Common myeloid progenitor, CD34-positive (primary cell): Measurements from ENCODE around the gene SCUBE3.

Experiments
- CTCF ChIA-PET: fragments of 350-600 bp; sonication (Branson Sonifier 250); formaldehyde crosslinking; loops from one replicate; lab custom pipeline; 2021; ENCODE audit warnings: antibody characterized with exemption; lab: Charles Lee
- POLR2A ChIA-PET: fragments of 350-600 bp; sonication (Branson Sonifier 250); formaldehyde crosslinking; loops from one replicate; lab custom pipeline; 2021; ENCODE audit warnings: antibody characterized with exemption; lab: Charles Lee
- DNase-seq, 3 donors: peaks; one replicate each; pipeline versions ENCODE4 v3.0.0 to v3.0.0-alpha.2; 2013
- H3K27ac ChIP-seq, 2 experiments: 1 replicate in 1 of 2; 2 replicates in 1 of 2; pipeline ENCODE4 v1.7.0; 2013; ENCODE audit warnings: inconsistent platforms in 2 of 2, low read length in 2 of 2, mild to moderate bottlenecking in 2 of 2, low read depth in 1 of 2, moderate library complexity in 1 of 2; ENCODE audit not compliant: severe bottlenecking in 2 of 2, insufficient read depth in 1 of 2, poor library complexity in 1 of 2
- H3K27me3 ChIP-seq, 5 experiments: replicated peaks in 2 of 5; 1 replicate in 3 of 5; 2 replicates in 2 of 5; pipeline versions ENCODE4 v1.6.1 to v1.7.0; 2013; ENCODE audit warnings: low read length in 4 of 5, mild to moderate bottlenecking in 2 of 5, moderate library complexity in 2 of 5, inconsistent platforms in 1 of 5; ENCODE audit not compliant: insufficient read depth in 5 of 5, control insufficient read depth in 4 of 5
- H3K36me3 ChIP-seq, 4 experiments: 1 replicate in 2 of 4; 2 replicates in 2 of 4; pipeline versions ENCODE4 v1.6.1 to v1.7.0; 2013; ENCODE audit warnings: low read length in 3 of 4, control low read depth in 1 of 4, mild to moderate bottlenecking in 1 of 4; ENCODE audit not compliant: control insufficient read depth in 4 of 4, insufficient read depth in 4 of 4
- H3K4me1 ChIP-seq, 4 experiments: 1 replicate in 3 of 4; 2 replicates in 1 of 4; pipeline versions ENCODE4 v1.6.1 to v1.7.1; 2013; ENCODE audit warnings: low read length in 3 of 4, mild to moderate bottlenecking in 3 of 4, control low read depth in 1 of 4, inconsistent platforms in 1 of 4, moderate library complexity in 1 of 4; ENCODE audit not compliant: control insufficient read depth in 4 of 4, insufficient read depth in 4 of 4; ENCODE audit errors: control extremely low read depth in 1 of 4
- H3K4me3 ChIP-seq, 7 experiments: 1 replicate in 4 of 7; 2 replicates in 3 of 7; pipeline versions ENCODE4 v1.5.1 to v1.7.0; 2013; ENCODE audit warnings: mild to moderate bottlenecking in 7 of 7, low read length in 6 of 7, moderate library complexity in 6 of 7, inconsistent platforms in 2 of 7, low read depth in 2 of 7, control low read depth in 1 of 7; ENCODE audit not compliant: insufficient read depth in 4 of 7, control insufficient read depth in 1 of 7; ENCODE audit errors: extremely low read depth in 1 of 7
- H3K9me3 ChIP-seq, 5 experiments: 1 replicate in 4 of 5; 2 replicates in 1 of 5; pipeline versions ENCODE4 v1.6.1 to v1.7.1; 2013; ENCODE audit warnings: low read length in 4 of 5, mild to moderate bottlenecking in 2 of 5, inconsistent platforms in 1 of 5, low read depth in 1 of 5, moderate library complexity in 1 of 5; ENCODE audit not compliant: control insufficient read depth in 4 of 5, insufficient read depth in 2 of 5; ENCODE audit errors: control extremely low read depth in 1 of 5
- WGBS: methylation state at CpG from one replicate; pipeline ENCODE4 v1.1.5; 2013; ENCODE audit not compliant: insufficient coverage; 5-methylcytosine and 5-hydroxymethylcytosine counted together

The SCUBE3 gene

DNA sequence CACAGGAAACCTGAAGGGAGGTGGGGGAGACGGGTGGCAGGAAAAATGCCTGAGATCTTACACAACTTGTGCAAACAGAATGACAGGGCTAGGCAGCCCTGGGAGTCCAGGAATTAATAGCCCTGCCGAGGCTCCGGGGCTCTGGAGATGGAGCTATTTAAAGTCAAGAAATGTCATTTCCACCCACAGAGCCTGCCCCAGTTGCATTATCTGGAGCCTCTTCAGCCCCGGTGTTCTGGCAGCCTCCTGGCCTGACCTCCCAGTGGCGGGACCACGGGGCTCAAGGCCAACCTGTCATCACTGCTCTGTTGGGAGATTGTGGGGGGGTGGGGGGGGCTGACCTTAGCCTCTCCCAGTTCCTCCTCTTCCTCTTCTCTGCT is 28.5 kb upstream of the SCUBE3 start:
- no peak overlapping the region for H3K27ac ChIP-seq
- POLR2A ChIA-PET: no interaction called here
- H3K4me3 ChIP-seq: no peak overlapping the region
- DNase-seq: no peak
- peaks cover 0 to 3% (median 0%) of the 10 kb centered on the region in 4 experiments for H3K4me1 ChIP-seq
- no peaks in the 10 kb centered on the region for H3K9me3 ChIP-seq
- no peaks in the 10 kb centered on the region for H3K36me3 ChIP-seq
- WGBS: 50% methylated on average over 3 of the region's 6 CpGs
- CTCF ChIA-PET: interaction anchor here (2.2 kb wide), 1 partner anchor 55 kb away, joined by 5 read pairs; no protein-coding TSS in a partner anchor
- peaks cover 0 to 10% (median 5%) of the 10 kb centered on the region in 5 experiments for H3K27me3 ChIP-seq

DNA sequence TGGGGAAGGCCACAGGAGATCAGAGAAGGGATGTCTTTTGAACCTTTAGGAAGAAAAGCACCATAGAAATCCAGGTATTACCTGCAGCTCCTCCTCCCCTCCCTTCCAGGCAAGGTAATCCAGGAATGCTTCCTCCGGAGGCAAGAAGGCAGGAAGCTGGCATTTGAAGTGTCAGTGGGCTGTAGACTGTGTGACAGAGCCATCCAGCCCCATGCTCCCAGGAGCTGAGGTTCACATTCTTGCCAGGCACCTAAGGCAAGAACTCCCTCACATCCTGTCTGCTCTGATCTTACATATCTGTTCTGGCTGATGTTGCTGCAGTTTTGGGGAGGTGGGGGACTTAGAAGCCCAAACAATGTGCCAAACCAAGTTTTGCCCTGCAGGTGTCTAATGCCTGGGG is 27.8 kb upstream of the SCUBE3 start:
- ChIA-PET CTCF (interaction anchor here (0.5 to 2.2 kb wide), 2 partner anchors 54 to 130 kb away, joined by 3 to 5 read pairs; no protein-coding TSS in a partner anchor), POLR2A (interaction anchor here (0.7 kb wide), 1 partner anchor 14 kb away, joined by 3 read pairs; no protein-coding TSS in a partner anchor)
- no peak overlapping the region for H3K4me3 ChIP-seq
- H3K36me3 ChIP-seq: no peaks in the 10 kb centered on the region
- no CpG with 5 or more reads among the region's 1 CpG for WGBS
- DNase-seq: no peak
- H3K4me1 ChIP-seq: peaks cover 0 to 3% (median 0%) of the 10 kb centered on the region in 4 experiments
- H3K9me3 ChIP-seq: no peaks in the 10 kb centered on the region
- H3K27ac ChIP-seq: no peak overlapping the region
- peaks cover 0 to 10% (median 5%) of the 10 kb centered on the region in 5 experiments for H3K27me3 ChIP-seq

DNA sequence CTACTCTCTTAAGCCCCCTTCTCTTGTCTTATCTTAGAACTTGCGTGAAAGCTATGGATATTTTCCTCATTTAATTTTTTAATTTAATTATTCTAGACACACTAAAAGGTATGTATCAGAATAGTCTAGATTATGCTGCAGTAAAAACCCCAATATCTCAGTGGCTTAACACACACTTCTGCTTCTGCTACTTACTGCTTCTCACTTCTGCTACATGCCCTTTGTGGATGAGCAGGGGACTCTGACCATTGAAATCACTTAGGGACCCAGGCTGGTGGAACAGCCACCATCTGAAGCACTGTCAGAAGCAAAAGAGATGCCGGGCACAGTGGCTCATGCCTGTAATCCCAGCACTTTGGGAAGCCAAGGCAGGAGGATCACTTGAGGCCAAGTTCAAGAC is 27.2 kb upstream of the SCUBE3 start:
- H3K4me3 ChIP-seq: no peak overlapping the region
- no peak overlapping the region for H3K27ac ChIP-seq
- POLR2A ChIA-PET: interaction anchor here (0.7 kb wide), 1 partner anchor 15 kb away, joined by 3 read pairs; no protein-coding TSS in a partner anchor
- H3K9me3 ChIP-seq: no peaks in the 10 kb centered on the region
- no peak for DNase-seq
- WGBS: 100% methylated on average over 1 of the region's 2 CpGs
- H3K27me3 ChIP-seq: peaks cover 0 to 10% (median 5%) of the 10 kb centered on the region in 5 experiments
- CTCF ChIA-PET: interaction anchor here (0.5 to 2.2 kb wide), 3 partner anchors 54 to 129 kb away, joined by 3 to 7 read pairs (median 5); no protein-coding TSS in a partner anchor
- no peaks in the 10 kb centered on the region for H3K36me3 ChIP-seq
- peaks cover 0 to 3% (median 0%) of the 10 kb centered on the region in 4 experiments for H3K4me1 ChIP-seq

DNA sequence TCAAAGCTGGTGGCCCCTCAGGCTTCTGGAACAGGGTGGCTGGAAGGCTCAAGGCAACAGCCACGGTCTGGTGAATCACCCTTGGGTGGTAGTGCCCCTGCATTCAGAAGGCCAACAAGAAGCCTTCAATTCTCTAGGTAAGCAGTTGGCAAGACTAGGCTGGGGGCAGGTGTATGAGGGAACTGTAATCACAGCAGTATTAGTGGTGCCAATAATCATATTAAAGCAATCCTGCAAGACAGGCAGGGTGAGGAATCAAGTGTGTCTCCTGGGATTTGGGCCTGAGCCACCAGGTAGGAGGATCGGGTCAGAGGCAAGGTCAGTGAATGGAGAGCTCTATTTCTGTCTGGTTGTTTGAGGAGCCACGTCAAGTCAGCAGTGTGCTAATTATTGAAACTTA is 24.9 kb upstream of the SCUBE3 start:
- ChIA-PET POLR2A (no interaction called here), CTCF (interaction anchor here (0.9 to 1.4 kb wide), 2 partner anchors 15 to 42 kb away, joined by 3 to 4 read pairs; no protein-coding TSS in a partner anchor)
- H3K4me1 ChIP-seq: peaks cover 0 to 3% (median 0%) of the 10 kb centered on the region in 4 experiments
- WGBS: 100% methylated on average over 1 of the region's 3 CpGs
- H3K27ac ChIP-seq: no peak overlapping the region
- no peaks in the 10 kb centered on the region for H3K9me3 ChIP-seq
- peaks cover 0 to 7% (median 0%) of the 10 kb centered on the region in 5 experiments for H3K27me3 ChIP-seq
- DNase-seq: no peak
- H3K36me3 ChIP-seq: no peaks in the 10 kb centered on the region
- H3K4me3 ChIP-seq: no peak overlapping the region

DNA sequence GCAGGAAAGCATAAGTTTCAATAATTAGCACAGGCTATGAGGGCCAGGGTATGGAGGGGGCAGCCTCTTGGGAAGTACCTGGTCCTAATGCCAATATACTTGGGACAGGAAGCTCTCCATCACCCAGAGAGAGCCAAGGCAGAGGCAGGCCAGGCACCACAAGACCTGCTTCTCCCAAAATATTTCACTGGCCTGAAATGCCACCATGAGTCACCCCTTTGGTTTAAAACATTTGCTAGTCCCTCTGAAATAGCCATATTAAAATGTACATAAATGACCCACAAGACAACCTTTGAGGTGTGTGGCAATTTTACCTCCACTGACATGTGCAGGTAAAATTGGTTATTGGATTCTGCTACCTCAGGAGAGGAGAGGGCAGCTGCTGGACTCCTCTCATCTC is 23.4 kb upstream of the SCUBE3 start:
- POLR2A ChIA-PET: interaction anchor here (0.6 kb wide), 1 partner anchor 15 kb away, joined by 3 read pairs; no protein-coding TSS in a partner anchor

DNA sequence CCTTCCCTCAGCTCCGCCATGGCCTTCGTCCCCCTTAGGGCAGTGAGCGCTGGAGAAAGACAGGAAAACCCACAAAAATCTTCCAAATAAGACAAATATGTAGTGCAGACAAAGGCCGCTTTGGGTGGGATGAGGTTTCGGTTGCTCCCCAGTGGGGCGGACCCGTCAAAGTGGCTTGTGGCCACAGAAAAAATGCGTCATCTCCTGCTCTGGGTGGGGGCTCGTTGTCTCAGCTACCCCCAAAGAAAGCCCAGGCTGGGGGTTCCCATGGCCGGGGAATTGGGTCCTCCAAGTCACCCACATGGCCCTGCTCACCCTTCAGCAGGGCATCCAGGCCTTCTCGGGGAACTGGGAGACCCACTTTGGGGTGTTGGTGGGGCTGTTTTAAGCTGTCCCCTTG is 21.9 kb upstream of the SCUBE3 start:
- Histone ChIP-seq H3K27me3 (peaks cover 0 to 3% (median 0%) of the 10 kb centered on the region in 5 experiments), H3K4me3 (no peak overlapping the region), H3K36me3 (no peaks in the 10 kb centered on the region), H3K4me1 (no peaks in the 10 kb centered on the region), H3K9me3 (no peaks in the 10 kb centered on the region), H3K27ac (no peak overlapping the region)
- 95% methylated on average over 7 of the region's 11 CpGs for WGBS
- no peak for DNase-seq
- POLR2A ChIA-PET: no interaction called here
- CTCF ChIA-PET: interaction anchor here (0.9 to 2.4 kb wide), 6 partner anchors 9 to 42 kb away, joined by 3 to 7 read pairs (median 4); no protein-coding TSS in a partner anchor

More for the DNA sequence above, 23.4 kb upstream of the SCUBE3 start:
- H3K9me3 ChIP-seq: no peaks in the 10 kb centered on the region
- peaks cover 0 to 7% (median 0%) of the 10 kb centered on the region in 5 experiments for H3K27me3 ChIP-seq
- no peaks in the 10 kb centered on the region for H3K4me1 ChIP-seq
- no peak for DNase-seq
- no peak overlapping the region for H3K4me3 ChIP-seq
- CTCF ChIA-PET: interaction anchor here (1.8 to 2.4 kb wide), 3 partner anchors 13 to 17 kb away, joined by 4 to 7 read pairs (median 6); no protein-coding TSS in a partner anchor
- no peaks in the 10 kb centered on the region for H3K36me3 ChIP-seq
- no peak overlapping the region for H3K27ac ChIP-seq

GRCh38 chr6:35192301-35192860 is 21.4 kb upstream of the SCUBE3 start:
- CTCF ChIA-PET: interaction anchor here (0.9 to 2.4 kb wide), 6 partner anchors 8 to 42 kb away, joined by 3 to 7 read pairs (median 4); no protein-coding TSS in a partner anchor
- DNase-seq: no peak
- POLR2A ChIA-PET: no interaction called here
- Histone ChIP-seq H3K9me3 (no peaks in the 10 kb centered on the region), H3K4me1 (no peaks in the 10 kb centered on the region), H3K4me3 (no peak overlapping the region), H3K36me3 (no peaks in the 10 kb centered on the region), H3K27ac (no peak overlapping the region), H3K27me3 (peaks cover 0 to 3% (median 0%) of the 10 kb centered on the region in 5 experiments)
- WGBS: 100% methylated on average over 1 of the region's 9 CpGs
